Right renal pelvis (tissue), 4 donors: ENCODE results near the gene EDA. TPM values are rescaled to one million over a fixed set of nuclear protein-coding genes. Genes with fewer than 3 reads are reported as not detected.

ENCODE experiments used
- DNase-seq, 4 donors: peaks; one replicate each; pipeline ENCODE4 v3.0.0-alpha.2; 2013; ENCODE audit warnings: low read depth in 4 of 4, low spot score in 3 of 4, missing footprints in 1 of 4
- polyA plus RNA-seq, 4 donors: library from polyadenylated mRNA; unstranded; fragments of 120-200 nt; gene quantifications; one replicate each; pipeline ENCODE4 v1.2.1, GENCODE V29; 2013; ENCODE audit not compliant: insufficient read length in 4 of 4

Gene EDA
- polyA plus RNA-seq: 1 to 10 TPM; 6.5 to 8.5 (median 6.9) TPM

DNA sequence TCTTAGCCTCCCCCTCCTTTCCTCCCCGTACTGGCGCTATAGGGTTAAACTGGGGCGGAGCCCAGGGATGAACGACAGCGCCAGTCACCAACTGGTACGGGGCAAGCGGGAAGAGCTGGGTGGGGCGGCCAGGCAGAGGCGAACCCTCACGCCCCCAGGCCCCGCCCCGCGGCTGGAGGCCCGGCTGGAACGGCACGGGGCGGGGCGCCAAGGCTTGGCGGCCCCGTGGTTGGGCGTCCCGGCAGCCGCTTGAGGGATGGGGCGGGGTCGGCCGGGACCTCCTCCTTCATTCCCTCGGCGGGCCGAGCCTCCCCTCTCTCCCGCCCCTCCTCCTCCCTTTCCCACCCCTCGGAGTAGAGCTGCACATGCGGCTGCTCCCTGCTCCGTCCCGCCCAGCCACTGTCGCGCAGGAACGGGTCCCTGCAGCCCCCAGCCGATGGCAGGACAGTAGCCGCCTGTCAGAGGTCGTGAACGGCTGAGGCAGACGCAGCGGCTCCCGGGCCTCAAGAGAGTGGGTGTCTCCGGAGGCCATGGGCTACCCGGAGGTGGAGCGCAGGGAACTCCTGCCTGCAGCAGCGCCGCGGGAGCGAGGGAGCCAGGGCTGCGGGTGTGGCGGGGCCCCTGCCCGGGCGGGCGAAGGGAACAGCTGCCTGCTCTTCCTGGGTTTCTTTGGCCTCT lies at the start of gene EDA:
EDA (plus strand) TSS at position 335 of the 678 bp plus-strand sequence.
- peak; percentile 62 to 80 (median 72) for DNase-seq

DNA sequence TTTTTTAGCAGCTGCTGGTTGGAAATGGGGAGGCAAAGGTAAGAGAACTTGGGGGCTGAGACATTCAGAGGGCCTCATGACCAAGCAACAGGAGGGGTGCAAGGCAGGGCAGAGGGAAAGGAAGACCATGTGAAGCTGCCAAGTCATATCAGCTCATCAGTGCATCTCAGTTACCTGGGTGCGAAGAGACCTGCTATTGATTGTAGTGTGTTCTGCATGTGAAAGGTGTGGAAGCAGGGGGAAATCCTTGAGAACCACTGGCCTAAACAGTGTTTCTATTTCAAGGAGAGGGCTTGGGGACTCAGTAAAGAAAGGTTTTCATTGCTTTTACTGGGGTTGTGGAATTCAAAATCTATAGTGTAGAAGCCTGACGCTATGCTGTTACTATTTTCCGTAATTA lies 47.1 kb upstream of the EDA start:
- no peak for DNase-seq

DNA sequence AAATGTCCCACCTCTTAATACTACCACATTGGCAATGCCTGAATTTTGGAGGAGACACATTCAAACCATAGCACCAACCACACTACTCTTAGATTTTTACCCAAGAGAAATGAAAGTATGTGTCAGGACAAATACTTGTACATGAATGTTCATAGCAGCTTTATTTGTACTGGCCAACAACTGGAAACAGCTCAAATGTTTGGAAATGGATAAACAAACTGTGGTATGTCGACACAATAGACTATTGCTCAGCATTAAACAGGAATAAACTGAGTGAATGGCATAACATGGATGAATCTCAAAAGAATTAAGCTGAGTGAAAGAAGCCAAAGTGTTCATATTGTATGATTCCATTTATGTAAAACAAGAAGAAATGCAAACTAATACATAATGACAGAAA lies 18.5 kb upstream of the EDA start:
- no peak for DNase-seq

DNA sequence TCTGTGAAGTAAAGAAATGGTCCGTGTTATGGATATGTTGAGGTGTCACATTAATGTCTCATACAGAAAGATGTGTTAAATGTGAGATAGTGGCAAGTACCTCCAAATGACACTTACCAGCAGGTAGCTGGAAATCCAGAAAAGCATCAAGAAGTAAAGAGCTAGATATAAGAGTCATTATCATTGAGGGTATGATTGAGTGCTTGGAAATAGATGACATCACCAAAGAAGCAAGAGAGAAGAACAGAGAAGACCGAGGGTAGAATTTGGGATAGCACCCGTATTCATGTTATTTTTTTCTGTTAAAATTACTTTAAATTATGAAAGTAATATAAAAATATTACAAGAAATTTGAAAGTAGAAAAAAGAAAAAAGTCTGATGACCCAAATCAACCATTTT lies 15.7 kb upstream of the EDA start:
- DNase-seq: no peak

DNA sequence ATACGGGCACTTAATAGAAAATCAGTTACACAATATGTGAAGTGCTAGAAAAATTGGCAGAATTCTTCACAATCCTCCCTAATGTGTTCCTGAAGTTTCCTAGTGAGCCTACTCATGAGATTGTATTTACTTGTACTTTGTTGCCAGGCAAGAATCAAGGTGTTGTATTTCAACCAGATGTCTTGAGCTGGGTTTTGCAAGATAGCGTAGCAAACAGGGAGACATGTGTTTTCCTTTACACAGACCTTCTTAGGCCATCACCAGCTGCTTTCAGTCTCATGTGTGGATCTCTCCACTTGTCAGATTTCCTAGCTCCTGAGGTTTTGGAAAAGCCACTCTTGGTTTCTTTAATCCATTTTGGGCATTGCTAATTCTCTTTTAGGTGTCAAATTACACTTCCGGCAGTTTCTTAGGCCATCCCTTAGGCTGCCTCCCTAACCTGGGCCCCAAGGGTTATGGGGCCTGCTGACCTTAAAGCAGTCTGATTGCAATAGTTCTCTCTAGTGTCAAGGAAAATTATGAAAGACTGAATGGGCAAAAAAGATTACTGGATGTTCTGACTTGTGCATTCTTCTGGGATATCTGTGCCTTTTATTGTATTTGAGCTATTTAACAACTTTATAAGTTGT lies 12.2 kb upstream of the EDA start:
- no peak for DNase-seq

DNA sequence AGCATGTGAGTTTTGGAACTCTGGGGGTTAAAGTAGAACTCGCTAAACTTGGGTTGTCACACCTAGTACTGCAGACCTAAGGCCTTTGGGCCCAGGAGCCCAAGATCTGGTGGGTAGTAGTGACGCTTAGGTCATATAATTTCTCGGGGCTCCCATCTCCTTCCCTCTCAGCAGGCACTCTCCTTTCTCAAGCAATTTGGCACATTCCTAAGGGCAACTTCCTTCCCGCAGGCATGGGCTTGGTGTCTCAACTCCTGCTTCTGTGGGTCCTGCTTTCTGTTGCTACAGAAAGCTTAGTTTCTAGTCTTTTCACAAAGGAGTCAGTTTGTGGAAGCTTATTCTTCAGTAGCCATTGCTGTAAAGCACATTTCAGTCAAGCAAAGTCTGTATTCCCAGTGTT lies 10.4 kb upstream of the EDA start:
- DNase-seq: no peak

DNA sequence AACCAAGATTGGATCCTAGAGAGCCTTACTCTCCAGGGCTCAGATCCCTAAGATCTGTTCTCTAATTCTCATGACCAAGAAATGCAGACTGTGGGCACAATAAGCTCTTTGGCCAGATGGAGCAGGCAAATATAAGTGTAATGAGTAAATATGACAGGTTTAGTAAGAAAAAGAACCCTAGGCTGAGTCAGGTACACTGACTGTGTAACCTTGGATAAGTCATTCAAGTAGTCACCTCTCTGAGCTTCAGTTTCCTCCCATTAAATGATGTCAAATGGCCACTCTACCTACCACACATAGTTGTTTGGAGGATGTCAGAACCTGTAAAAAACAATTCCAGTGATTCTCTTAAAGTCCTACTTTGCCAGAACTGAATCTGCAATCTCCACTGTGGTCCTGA lies 8.3 kb upstream of the EDA start:
- no peak for DNase-seq

DNA sequence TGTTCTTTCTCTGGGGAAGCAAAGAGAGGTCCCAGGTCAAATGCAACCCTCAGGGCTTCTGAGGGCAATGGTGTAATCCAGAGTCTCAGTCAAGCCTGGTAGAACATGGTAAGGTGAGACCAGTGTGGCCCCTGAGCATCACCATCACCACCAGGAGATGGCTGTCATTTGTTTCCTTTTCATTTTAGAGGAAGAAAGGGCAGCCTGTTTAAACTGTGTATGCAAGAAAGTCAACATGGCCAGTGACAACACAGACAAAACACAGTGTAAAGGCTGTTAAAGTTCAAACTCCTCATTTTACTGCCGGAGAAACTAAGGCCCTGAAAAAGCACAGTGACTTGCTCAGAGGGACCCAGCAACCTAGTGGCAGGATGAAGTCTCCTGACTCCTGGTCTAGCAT lies 2.0 kb upstream of the EDA start:
- DNase-seq: no peak

DNA sequence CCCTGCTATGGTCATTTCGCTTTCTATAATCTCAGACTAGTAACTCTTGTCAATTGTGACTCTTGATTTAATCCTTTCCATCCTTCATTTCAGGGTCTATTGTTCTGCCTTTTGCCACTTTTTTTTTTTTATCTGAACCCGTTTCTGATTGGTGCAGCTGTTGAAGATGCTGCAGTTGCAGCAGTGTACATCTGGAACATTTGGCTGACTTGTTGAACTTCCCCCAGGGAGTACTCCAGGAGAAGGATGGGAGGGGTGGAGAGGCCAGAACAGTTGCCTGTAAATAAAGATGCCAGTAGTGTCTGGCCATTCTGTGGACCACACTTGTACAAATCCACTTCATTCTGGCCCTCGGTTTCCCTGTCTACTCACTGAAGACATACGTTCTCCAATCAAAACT lies 1.0 kb upstream of the EDA start:
- no peak for DNase-seq

DNA sequence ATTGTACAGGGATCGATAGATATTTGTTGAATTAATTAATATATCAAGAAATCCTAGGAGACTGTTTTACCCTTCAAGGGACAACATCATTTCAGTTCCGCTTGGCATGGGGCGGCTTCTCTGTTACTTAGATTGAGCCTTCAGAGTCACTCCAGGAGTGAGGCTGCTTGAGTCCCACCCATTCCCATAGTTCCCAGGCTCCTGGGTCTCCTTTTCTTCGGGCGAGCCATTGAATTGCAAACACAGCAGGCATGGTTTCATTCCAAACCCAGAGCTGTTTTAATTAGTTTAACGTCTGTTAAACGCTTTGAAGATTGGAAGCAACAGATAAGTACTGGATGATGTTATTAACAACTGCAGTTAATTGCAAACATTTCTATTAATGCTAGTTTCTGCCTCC lies 571 bp upstream of the EDA start:
- DNase-seq: no peak

DNA sequence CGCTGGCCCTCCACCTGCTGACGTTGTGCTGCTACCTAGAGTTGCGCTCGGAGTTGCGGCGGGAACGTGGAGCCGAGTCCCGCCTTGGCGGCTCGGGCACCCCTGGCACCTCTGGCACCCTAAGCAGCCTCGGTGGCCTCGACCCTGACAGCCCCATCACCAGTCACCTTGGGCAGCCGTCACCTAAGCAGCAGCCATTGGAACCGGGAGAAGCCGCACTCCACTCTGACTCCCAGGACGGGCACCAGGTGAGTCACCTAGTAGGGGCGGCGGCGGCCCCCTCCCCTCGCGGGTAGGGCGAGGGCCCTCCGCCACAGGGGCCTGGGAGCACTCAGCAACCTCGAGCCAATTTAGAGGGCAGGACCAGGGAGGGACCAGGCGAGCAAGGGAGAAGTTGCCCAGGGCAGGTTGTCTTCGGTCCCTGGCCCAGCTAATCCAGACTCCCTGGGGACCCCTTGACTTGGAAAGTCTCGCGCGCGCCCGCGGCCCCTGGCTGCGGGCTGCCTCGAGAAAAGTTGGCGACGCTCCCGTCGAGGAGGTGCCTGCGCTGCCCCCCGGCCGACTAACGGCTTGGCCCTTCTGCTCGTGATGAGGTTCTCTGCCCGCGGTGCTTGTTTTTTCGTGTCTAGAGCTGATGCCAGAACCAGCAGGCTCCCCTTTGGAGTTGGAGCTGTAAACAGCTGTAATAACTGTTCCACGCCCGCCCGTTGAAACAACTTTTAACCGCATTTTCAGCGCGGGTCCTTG lies 717 bp downstream of the EDA start:
- no peak for DNase-seq

DNA sequence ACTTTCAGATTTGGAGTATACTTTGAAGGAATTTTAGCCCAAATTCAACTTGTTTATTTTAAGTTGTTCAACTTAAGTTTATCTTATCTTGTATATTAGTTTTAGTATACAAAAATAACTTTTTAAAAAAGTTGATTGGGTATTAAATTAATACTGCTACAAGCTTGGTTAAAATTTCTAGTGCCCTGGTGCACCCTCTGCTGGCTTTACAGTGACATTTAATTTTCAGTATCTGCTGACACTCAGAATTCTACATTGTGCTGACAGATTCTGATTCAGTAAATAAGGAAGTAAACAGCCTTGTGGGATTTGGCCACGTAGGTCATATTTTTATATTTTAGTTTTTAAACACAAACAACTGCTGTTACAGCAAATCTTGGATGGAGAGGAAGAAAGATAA lies 2.9 kb downstream of the EDA start:
- DNase-seq: no peak

DNA sequence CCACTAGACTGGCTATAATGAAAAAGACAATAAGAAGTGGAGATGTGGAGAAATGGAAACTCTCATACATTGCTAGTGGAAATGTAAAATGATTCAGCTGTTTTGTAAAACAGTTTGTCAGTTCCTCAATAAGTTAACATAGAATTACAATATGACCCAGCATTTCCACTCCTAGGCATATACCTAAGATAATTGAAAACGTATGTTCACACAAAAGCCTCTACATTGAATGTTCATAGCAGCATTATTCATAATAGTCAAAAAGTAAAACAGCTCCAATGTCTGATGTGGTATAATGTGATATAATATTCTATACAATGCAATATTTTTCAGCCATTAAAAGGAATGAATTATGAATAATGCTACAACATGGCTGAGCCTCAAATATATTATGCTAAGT lies 10.2 kb downstream of the EDA start:
- no peak for DNase-seq

DNA sequence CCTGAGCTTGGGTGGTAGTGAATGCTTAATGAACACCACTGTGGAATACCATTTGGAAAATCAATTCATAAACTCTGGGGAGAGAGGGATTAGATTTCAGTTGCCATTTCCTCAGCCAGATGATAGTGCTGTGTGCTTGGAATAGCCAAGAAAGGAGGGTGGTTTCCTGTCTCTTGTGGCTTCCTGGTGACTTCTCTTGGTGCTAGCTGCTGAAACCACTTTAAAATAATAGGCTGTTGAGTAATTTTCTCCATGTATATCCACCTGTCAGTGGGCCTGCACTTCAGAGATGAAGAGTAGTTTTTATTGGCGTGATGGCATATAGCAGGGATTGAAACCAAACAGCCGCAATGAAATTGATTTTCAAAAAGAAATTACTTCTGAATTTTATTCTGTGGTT lies 11.8 kb downstream of the EDA start:
- DNase-seq: no peak

DNA sequence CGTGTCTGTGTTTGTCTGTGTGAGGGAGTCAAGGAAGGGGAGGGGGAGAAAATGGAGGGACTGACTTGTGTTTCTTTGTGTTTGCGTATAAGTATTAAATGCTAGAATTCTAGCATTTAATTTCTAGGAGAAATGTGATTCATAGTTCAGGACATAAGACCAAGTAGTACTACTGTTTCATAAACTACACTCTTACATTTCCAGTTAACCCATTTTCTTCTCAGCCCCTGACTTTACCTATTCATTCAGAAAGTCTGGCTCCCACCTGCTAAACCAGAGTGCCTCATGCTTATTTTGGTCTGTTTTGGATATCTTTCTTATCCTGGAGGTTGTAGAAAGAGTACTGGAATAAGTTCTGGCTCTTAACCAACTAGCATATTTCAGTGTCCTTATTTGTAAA lies 14.2 kb downstream of the EDA start:
- no peak for DNase-seq

DNA sequence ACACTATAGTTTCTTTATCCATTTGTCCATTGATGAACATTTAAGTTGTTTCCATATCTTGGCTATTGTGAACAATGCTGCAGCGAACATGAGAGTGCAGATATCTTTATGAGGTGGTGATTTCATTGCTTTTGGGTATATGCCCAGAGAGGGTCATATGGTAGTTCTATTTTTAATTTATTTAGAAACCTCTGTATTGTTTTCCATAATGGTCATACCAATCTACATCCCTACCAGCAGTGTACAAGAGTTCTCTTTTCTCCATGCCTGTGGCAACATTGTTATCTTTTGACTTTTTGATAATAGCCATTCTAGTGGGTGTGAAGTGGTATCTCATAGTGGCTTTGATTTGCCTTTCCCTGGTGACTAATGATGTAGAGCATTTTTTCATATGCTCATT lies 48.8 kb downstream of the EDA start:
- no peak for DNase-seq

DNA sequence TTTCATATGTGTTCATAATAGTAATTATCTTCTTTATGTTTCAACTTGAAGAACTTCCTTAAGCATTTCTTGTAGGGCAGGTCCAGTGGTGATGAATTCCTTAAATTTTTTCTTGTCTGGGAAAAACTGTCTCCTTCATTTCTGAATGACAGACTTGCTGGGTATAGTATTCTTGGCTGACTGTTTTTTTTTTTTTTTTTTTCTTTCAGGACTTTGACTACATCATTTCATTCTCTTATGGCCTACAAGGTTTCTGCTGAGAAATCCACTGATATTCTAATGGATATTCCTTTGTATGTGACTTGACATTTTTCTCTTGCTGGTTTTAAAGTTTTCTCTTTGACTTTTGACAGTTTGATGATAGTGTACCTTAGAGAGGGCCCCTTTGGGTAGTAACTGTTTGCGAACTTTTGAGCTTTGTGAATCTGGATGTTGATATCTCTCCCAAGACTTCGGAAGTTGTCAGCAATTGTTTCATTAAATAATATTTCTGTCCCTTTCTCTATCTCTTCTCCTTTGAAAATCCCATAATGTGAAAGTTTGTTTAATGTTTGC lies 54.2 kb downstream of the EDA start:
- DNase-seq: no peak

DNA sequence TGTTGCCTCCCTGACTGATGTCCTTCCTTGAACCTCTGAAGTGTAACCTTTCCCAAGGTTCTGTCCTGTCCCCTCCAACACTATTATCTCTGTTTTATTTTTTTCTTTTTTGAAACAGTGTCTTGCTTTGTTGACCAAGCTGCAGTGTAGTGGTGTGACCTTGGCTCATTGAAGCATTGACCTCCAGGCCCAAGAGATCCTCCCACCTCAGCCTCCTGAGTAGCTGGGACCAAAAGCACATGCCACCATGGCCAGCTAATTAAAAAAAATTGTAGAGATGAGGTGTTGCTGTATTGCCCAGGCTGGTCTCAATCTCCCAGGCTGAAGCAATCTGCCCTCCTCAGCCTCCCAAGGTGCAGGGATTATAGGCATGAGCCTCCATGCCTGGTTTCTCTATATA lies 59.0 kb downstream of the EDA start:
- no peak for DNase-seq

DNA sequence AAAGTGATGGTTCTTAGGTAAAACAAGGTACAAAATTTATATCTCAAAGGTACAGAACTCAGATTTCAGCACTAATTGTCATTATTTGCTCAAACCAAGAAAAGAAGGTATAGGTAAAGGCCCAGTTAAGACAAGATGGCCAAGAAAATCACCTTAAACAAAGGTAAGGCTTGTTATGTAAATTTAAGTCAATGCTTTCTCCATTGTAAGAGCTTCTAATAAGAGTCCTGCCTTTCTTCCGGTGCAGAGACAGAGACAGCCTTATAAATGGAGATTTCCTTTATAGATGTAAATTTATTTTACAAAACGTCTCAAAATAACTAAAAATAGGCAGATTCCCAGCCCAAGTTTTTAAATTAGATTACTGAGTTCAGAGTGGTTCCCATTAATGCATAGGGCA lies 89.9 kb downstream of the EDA start:
- no peak for DNase-seq

DNA sequence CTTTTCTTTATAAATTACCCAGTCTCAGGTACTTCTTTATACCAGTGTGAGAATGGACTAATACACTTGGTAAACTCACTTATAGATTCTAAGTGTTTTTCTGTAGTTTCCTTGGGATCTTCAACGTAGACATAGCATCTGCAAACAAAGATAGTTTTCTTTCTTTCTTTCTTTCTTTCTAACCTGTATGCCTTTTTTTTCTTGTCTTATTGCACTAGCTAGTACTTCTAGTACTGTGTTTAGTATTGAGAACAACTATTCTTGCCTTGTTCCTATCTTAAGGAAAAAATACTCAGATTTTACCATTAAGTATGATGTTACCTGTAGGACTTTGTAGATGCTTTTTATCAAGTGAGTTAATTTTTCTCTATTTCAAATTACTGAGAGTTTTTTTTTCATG lies 102.2 kb downstream of the EDA start:
- DNase-seq: no peak

DNA sequence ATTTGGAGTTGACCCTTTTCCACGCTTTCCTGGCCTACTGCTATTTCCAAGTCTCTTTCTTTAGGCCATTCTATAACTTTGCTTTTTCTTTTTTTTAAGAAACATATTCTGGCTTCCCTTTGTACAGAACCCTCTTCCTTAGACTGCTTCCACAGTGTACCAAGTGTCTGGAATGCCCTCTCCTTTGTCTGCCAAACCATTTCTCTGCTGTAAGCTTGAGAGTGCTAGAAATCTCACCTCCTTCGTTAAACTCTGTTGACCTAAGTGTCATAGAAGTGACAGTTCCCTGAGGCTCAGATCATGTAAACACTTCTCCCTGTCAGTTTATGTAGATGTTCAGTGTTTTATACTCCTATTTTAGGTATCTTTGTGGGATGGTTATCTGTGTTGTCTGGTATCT lies 108.4 kb downstream of the EDA start:
- DNase-seq: no peak

DNA sequence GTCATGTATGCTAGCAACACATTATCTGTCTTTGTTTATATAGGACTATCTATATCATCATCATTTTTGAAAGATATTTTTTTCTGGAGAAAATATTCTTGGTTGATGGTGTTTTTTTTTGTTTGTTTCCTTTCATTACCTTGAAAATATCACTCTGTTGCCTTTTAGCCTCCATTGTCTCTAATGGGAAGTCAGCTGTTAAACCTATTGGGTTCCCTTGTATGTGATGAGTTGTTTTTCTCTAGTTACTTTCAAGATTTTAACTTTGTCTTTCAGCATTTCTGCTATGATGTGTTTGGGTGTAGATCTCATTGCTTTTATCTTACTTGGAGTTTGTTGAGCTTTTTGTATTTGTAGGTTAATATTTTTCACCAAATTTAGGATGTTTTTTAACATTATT lies 124.4 kb downstream of the EDA start:
- DNase-seq: no peak
